NCI-H1092 treated with DMSO at 0.1 percent for 48 hours (cell line): ENCODE data around the gene MCC.

ENCODE experiments used
- DNase-seq: peaks from one replicate; lab custom pipeline; 2025; lab: John Stamatoyannopoulos, UW

MCC gene

DNA sequence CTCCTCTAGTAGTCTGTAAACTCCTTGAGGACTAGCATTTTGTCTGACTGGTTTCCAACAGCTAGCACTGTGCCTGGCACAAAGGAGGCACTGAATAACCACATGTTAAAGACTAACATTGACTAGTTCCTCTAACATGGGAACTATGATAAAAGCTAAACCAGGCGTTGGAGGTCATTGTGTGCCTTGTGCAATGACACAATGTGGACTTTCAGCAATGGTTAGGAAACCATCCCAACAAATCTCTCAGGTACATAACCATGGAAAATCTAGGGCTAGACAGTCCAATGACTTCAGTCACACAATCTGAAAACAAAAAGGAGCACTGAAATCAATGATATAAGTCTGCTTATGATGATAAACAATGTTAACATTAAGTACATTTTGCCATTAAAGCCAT lies 311.0 kb downstream of the MCC start:
- DNase-seq: no peak

DNA sequence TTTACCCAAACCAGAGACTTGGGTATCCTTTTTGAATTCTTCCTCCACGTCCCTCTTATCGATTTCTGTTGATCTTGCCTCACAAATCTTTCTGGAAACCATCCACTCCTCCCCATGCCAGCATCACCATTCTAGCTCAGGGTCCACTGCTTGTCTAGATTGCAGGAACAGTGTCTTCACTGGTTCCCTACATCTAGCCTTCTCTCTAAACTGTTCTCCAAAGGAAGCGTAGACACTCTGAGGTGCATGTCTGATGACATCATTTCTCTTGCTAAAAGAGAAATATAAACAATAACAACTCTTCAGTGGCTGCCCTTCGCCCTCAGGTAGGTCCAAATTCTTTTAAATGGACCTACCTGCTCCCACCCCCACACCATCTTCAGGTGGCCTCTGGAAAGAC lies 311.5 kb downstream of the MCC start:
- DNase-seq: no peak

- DNase-seq: no peak
These were observed 312.1 kb downstream of the MCC start for GRCh38 chr5:113176196-113176595.

- no peak for DNase-seq
These were observed 315.9 kb downstream of the MCC start for GRCh38 chr5:113172231-113172826.

GRCh38 chr5:113171520-113171919 lies 316.7 kb downstream of the MCC start:
- DNase-seq: no peak

DNA sequence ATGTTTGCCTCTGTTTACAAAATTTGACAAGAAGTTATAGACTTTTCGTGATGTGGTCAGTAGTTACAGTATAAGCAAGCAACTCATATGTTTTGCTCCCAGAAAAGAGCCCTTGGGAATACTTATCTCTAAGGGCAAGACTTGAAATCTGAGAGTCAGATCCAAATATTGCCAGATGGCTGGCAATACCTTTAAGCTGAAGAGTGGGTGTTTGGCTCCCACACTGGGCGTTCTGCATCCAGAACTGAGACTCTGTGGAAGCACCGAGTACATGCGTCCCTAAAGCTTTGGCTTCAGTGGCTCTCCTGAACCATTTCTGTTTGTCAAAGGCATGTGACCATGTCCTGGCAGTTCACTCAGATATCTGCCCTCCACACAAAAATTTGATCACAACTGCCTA lies 317.5 kb downstream of the MCC start:
- peak; percentile 60 for DNase-seq

DNA sequence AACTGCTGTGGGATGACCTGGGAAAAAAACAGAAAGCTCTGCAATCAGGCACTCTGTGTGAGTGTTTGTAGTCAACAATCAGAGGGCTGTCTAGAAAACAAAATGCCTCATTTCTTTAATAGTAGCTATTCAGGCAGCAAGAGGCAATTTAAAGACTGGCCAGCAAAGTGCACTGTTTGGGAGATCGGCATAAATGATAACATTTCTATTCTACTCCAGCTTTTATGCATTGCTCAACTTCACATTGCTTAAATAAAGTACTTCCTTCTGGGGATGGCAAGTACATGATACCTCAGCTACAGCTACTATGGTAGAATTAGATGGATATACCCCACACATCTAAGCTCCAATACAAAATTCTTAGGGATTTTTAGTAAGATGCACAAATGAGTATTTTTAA lies 318.5 kb downstream of the MCC start:
- no peak for DNase-seq

DNA sequence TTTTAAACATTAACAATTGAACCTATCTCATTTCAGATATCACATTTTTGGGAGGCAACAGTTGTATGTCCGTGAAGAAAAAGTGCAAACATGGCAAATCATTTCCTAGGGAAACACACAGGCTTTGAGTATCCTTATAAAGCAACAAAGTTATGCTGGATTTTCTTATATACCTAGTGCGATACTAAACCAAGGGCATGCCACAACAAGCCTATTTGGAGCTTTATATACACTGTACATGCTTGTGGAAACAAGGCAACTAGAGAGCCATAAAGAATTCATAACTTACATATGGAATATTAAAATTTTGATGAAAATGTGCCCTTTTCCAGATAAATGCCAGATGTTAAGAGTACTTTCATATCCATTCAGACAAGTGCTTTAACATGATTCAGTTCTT lies 320.3 kb downstream of the MCC start:
- DNase-seq: no peak

DNA sequence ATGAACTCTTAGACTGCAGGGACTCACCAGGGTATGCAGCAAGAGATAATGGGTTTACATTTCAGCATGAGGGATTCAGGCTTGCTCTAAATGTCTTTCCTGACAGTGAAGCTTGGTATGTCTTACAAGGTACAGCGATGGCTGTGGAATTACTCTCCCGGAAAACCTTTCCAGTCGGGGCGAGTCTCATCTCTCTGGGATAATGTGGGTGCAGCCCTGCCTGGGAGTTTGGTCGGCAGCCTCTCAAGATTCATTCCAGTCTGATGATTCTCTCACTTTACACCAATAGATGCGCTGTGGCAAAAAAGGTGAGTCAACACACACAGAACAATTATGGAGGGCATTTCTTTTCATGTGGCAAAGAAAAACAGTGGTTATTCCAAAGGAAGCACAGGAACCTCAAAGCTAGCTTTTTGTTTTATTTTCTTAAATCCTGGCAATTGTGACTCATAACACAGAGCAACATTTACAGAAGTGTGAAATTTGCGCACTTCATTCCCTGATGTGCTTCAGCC lies 321.3 kb downstream of the MCC start:
- DNase-seq: no peak

DNA sequence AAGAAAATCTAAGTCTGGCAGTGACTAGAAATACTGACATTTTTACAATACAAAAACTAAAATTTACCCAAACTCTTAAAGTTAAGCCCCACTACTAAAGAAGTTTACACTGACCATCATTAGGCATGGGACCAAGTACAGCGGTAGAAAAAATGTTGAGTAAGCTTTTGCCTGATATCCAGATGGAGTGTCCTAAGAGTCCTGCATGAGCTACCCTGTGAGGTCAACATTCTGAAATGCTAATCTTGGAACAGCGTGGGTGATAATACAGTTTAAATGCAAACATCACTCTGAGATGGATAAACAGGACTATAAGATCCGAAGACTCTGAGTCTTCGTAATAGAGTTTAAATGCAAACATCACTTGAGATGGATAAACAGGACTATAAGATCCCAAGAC lies 322.0 kb downstream of the MCC start:
- DNase-seq: no peak

- no peak for DNase-seq
These were observed 324.2 kb downstream of the MCC start for GRCh38 chr5:113164021-113164420.

DNA sequence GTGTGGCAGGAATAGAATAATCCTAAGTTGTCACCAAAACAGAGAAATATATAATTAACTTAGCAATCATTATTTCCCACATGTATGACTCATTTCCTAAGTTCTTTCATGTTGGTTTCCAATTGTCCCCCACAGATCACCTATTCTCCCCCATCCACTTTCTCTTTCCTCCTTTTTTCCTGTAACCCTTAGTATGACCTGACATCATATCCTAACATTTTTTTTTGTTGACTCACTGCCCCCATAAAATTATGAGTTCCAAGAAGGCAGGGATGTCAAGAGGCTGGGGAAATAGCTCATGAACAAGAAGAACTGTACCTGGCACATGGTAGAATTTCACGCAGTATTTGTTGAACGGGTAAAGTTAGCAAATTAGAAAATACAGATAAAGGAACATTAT lies 324.9 kb downstream of the MCC start:
- DNase-seq: no peak

GRCh38 chr5:113162770-113163169 lies 325.5 kb downstream of the MCC start:
- DNase-seq: no peak

- no peak for DNase-seq
These were observed 326.0 kb downstream of the MCC start for GRCh38 chr5:113162208-113162607.

- DNase-seq: no peak
These were observed 326.4 kb downstream of the MCC start for GRCh38 chr5:113161806-113162205.

DNA sequence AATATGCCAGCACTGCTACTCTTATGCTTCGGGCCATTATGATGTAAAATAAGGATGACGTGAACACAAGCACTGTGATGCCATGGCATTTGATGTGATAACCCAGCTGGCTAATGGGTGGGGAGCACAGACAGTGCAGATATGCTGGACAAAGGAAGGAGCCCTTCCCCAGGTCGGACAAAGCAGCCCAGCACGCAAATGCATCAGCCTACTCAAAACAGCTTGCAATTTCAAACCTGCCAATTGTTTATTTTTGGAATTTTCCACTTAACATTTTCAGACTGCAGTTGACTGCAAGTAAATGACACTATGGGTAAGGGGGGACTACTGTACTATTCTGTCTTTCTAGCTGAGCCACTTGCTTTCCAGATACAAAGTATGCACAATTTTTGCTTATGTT lies 330.4 kb downstream of the MCC start:
- DNase-seq: no peak

DNA sequence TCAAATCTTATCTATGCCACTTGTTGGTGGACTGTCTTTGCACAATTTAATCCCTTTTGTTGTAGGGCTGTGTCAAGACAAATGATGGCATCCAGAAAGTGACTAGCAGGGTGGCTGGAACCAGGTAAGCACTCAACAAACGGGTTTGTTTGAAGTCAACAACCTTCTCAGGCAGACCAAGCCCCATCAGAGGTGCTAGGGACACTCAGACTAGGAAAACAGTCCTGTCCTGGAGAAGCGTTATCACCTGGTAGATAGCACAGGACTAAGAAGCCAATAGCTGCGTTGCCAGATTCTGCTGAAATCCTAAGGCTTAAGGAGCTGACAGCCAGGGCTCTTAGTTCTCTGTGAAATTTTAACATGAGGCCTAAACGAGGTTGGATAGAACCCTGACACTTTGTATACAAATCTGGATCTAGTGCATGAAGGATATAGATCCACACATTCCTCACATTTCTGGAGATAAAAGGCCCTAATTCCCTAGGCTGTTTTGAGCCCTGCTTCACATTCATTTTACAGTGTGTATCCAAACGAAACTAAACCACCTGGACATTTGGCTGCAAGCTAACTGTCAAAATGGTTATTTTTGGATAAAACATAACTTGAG lies 331.9 kb downstream of the MCC start:
- DNase-seq: no peak

DNA sequence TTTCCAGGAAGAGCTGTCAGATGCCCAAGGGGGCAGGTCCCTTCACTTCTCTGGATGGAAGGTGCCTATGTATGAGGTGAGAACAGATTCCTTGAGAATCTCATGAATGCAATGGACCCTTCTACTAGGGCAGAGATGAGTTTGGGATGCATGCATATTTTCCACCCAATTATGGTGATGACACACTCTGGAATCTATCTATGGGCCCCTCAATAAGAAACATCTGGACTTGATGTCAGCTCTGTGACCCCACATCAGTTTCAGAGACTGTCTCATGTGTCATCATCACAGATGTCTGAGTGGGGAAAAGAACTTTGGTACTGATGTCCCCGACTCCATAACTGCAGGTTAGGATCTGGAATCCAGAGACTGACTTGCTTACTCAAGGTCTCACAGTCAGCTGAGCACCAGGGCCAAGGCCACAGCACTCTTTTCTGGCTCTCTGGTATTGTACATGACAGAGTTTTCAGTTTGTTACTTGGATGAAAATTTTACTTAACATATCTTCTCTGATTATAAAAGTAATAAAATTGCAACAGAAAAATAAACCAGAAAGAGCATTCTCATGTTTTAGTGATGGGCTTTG lies 334.6 kb downstream of the MCC start:
- DNase-seq: no peak

DNA sequence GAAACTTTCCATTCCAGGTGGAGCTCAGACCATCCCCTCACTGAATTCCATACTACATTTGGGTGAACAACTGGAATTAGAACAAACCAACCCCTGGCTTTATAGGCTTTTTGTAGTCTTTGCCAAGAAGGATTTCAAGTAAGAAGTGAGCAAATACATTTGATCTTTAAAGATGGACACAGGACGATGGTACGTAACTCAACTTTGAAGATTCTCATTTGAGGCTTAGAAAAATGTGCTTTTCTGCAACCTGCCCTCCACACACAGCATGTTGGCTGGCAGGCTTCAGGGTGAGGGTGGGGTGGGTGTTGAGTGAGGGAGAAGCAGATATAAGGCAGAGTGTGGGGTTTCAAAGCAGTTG lies 335.9 kb downstream of the MCC start:
- DNase-seq: no peak

DNA sequence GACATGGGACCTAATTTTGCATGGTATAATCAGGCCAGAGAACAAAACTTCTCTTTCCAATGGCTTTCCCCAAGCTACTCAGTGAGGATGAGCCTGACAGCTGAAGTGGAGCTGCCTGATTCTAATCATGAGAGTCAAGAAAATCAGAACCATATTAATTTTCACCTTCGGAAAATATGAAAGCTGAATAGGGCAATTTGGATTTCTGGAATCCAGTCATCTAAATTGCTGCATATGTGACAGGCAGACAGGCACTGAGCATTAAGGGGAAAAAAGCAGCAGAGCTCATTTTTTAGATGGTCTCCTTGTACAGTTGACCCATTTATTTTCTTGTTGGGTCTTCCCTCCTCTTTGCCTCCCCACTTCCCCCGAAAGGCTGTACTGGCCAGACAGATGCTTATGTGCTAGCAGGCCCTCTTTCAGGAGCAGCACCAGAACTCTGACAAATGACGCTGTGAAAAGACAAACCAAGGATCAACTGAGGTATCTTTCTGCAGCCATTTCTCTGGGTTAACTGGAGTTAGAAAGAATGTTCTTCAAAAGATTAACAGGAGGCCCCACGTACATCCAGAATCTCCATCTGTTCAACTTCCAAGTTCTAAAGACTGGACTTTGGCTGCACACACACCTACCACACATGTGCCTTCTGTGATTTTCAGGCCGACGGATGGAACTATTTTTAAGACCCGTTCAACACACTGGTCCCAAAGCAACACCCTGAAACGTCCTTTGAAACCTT lies 336.4 kb downstream of the MCC start:
- DNase-seq: no peak

- no peak for DNase-seq
These were observed 337.4 kb downstream of the MCC start for GRCh38 chr5:113150821-113151220.

DNA sequence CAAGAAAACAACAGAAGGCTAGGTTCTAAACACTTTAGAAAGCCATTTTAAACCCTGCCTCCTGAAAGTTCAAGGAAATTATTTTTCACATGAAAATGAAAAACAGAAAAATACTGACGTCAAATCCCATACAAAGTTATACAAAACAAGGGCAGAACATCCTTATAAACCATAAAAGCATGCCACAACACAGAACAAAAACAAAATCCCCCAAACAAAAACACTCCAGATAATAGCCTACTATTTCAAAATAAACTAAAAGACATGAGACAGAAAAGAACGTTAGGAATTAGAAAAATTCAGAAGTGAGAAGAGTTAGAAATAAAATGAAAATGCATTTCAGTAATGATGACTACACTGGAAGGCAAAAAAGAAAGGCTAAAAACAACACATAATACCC lies 338.0 kb downstream of the MCC start:
- no peak for DNase-seq

DNA sequence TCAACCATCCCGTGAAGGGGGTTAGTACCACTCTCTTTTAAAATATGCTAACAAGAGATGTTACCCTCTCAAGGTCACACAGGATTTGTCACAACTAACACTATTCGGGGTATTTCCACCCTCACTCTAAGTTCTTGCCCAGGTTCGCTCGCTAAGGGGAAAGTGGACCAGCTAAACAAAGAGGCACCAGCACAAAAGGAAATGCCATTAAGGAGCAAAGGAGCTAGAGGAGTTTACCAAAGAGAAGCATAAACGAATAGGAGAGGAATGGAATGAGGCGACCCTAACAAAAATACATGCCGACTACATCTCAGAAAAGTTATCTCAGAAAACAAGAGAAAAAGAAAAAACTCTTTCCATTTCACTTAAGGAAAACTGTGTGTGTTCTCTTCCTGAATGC lies 340.7 kb downstream of the MCC start:
- no peak for DNase-seq
